Glutamatergic neuron (in vitro differentiated cells): ENCODE measurements around the gene FOSB. TPM values are rescaled to one million over a fixed set of nuclear protein-coding genes. Genes with fewer than 3 reads are reported as not detected.
"Not testable (repeated sequence)": the region's sequence is repeated elsewhere in the genome, so short reads cannot be mapped to it uniquely, and the experiment has no call there.

Experiments used
- DNase-seq: peaks from one replicate; pipeline ENCODE4 v3.0.0; 2022
- H3K27ac Mint-ChIP-seq: one replicate; pipeline ENCODE4 v1.8.0; 2020; ENCODE audit warnings: mild to moderate bottlenecking, mixed read lengths, inconsistent platforms; ENCODE audit not compliant: unreplicated experiment
- H3K27me3 Mint-ChIP-seq: one replicate; pipeline ENCODE4 v1.8.0; 2020; ENCODE audit warnings: mild to moderate bottlenecking, moderate library complexity, mixed read lengths, inconsistent platforms; ENCODE audit not compliant: unreplicated experiment
- H3K36me3 Mint-ChIP-seq: one replicate; pipeline ENCODE4 v1.8.0; 2020; ENCODE audit warnings: mild to moderate bottlenecking, mixed read lengths, inconsistent platforms; ENCODE audit not compliant: unreplicated experiment
- H3K4me1 Mint-ChIP-seq: one replicate; pipeline ENCODE4 v1.8.0; 2020; ENCODE audit warnings: mild to moderate bottlenecking, low read depth, mixed read lengths, inconsistent platforms; ENCODE audit not compliant: unreplicated experiment
- H3K4me3 Mint-ChIP-seq: one replicate; pipeline ENCODE4 v1.8.0; 2020; ENCODE audit warnings: mild to moderate bottlenecking, mixed read lengths, inconsistent platforms; ENCODE audit not compliant: unreplicated experiment
- H3K9me3 Mint-ChIP-seq: one replicate; pipeline ENCODE4 v1.8.0; 2020; ENCODE audit warnings: mild to moderate bottlenecking, moderate library complexity, mixed read lengths, inconsistent platforms; ENCODE audit not compliant: unreplicated experiment
- total RNA-seq: library from RNA; stranded (reverse); fragmentation: NEBNext Ultra II Directional; extraction: Animal tissue kit (Norgen Biotek cat#: 25700); gene quantifications from one replicate; pipeline ENCODE4 v1.2.1, GENCODE V29; 2021; ENCODE audit not compliant: unreplicated experiment
- TF ChIP-seq, protein P1 (sequence below): fragments of 200-600 bp; sonication (generic); IDR thresholded peaks from one replicate; pipeline ENCODE4 v1.5.0; 2021; ENCODE audit not compliant: partially characterized antibody, unreplicated experiment

The FOSB gene
- total RNA-seq, 1 donor from 2014 or later, result not detected

DNA sequence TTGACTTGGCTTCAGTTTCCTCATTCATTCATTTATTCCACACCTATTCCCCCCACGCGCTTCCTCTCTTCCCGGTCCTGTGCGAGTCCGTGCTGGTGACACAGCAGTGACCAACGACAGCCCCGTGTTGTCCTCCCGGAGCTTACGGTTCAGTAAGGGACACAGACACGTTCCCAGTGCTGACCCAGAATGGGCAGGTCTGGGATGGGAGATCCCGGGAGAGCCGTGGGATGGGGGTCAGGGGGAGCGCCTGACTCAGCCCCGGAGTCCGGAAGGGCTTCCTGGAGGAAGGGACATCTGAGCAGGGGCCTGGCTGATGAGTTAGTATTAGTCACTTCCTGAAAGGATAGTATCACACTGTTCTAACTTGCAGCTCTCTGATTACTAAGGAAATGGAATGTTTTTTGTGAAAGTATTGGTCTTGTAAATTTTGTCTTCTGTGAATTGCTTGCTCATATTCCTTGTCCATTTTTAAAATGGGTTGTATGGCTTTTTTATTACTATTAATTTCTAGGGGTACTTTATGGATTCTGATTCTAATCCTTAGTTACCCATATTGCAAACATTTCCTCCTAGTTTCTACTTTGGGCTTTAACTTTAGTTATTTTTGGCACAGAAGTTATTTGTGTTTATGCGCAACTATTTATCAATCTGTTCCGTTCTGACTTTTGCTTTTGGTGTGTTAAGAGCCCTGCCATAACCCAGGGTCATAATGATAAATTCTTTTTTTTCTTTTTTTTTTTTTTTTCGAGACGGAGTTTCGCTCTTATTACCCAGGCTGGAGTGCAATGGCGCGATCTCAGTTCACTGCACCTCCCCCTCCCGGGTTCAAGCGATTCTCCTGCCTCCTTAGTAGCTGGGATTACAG, 43.4 kb upstream of the FOSB start:
- H3K36me3 Mint-ChIP-seq, result no peaks in the 10 kb centered on the region
- TF ChIP-seq, protein P1, sequence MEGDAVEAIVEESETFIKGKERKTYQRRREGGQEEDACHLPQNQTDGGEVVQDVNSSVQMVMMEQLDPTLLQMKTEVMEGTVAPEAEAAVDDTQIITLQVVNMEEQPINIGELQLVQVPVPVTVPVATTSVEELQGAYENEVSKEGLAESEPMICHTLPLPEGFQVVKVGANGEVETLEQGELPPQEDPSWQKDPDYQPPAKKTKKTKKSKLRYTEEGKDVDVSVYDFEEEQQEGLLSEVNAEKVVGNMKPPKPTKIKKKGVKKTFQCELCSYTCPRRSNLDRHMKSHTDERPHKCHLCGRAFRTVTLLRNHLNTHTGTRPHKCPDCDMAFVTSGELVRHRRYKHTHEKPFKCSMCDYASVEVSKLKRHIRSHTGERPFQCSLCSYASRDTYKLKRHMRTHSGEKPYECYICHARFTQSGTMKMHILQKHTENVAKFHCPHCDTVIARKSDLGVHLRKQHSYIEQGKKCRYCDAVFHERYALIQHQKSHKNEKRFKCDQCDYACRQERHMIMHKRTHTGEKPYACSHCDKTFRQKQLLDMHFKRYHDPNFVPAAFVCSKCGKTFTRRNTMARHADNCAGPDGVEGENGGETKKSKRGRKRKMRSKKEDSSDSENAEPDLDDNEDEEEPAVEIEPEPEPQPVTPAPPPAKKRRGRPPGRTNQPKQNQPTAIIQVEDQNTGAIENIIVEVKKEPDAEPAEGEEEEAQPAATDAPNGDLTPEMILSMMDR, result no peak
- H3K27ac Mint-ChIP-seq, result peak overlapping the region; percentile 98
- no peak for DNase-seq
- peak overlapping the region; percentile 94 for H3K4me3 Mint-ChIP-seq
- H3K27me3 Mint-ChIP-seq, result peaks cover 15% of the 10 kb centered on the region
- peaks cover 8% of the 10 kb centered on the region for H3K9me3 Mint-ChIP-seq
- peaks cover 6% of the 10 kb centered on the region for H3K4me1 Mint-ChIP-seq

GRCh38 chr19:45428384-45429231, 39.2 kb upstream of the FOSB start:
- Mint-ChIP-seq H3K36me3 (no peaks in the 10 kb centered on the region), H3K9me3 (peaks cover 4% of the 10 kb centered on the region), H3K27me3 (peaks cover 5% of the 10 kb centered on the region), H3K27ac (no peak overlapping the region), H3K4me3 (peak overlapping the region; percentile 82), H3K4me1 (no peaks in the 10 kb centered on the region)
- DNase-seq, result peak; percentile 57
- TF ChIP-seq, protein P1, result peak; percentile 20

DNA sequence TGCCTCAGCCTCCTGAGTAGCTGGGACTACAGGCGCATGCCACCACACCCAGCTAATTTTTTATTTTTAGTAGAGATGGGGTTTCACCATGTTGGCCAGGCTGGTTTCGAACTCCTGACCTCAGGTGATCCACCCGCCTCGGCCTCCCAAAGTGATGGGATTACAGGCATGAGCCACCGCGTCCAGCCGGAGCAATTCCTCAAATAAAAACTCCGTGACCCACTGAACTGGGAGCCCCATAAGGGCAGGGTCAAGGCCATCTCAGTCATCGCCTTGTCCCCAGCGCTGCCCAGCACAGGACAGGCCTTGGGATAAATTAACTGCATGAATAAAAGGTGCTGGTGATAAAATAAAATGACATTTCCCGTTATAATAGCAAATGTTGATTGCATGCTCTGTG, 37.9 kb upstream of the FOSB start:
- H3K27ac Mint-ChIP-seq, H3K4me1 Mint-ChIP-seq, H3K36me3 Mint-ChIP-seq, H3K27me3 Mint-ChIP-seq, DNase-seq, H3K9me3 Mint-ChIP-seq, H3K4me3 Mint-ChIP-seq: not testable (repeated sequence)

GRCh38 chr19:45431008-45431407, 36.8 kb upstream of the FOSB start:
- H3K36me3 Mint-ChIP-seq, H3K4me1 Mint-ChIP-seq, H3K27me3 Mint-ChIP-seq, H3K27ac Mint-ChIP-seq, DNase-seq, H3K4me3 Mint-ChIP-seq, H3K9me3 Mint-ChIP-seq: not testable (repeated sequence)

DNA sequence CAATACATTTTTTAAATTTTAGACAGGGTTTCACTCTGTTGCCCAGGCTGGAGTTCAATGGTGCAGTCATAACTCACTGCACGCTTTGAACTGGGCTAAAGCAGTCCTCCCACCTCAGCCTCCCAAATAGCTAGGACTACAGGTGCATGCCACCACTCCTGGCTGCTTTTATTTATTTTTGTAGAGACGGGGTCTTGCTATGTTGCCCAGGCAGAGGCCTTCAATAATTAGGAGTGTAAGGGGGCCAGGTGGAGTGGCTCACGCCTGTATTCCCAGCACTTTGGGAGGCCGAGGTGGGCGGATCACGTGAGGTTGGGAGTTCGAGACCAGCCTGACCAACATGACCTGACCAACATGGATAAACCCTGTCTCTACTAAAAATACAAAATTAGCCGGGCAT, 35.3 kb upstream of the FOSB start:
- H3K36me3 Mint-ChIP-seq, H3K27ac Mint-ChIP-seq, H3K9me3 Mint-ChIP-seq: not testable (repeated sequence)

DNA sequence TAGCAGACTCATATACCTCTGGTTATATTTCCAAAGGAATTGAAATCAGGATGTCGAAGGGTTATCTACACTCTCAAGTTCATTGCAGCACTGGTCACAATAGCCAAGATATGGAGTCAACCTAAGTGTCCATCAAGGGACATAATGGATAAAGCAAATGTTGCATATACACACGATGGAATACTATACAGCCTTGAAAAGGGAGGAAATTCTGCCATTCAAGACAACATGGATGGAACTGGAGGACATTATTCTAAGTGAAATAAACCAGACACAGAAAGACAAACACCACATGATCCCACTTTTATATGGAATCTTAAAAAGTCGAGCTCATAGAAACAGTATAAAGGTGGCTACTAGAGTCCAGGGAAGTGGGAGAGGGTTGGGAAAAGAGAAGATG, 30.5 kb upstream of the FOSB start:
- H3K4me1 Mint-ChIP-seq, result no peaks in the 10 kb centered on the region

More for the DNA sequence above, 35.3 kb upstream of the FOSB start:
- DNase-seq, H3K4me1 Mint-ChIP-seq, H3K27me3 Mint-ChIP-seq, H3K4me3 Mint-ChIP-seq: not testable (repeated sequence)

More for the DNA sequence above, 30.5 kb upstream of the FOSB start:
- DNase-seq, result no peak
- peaks cover 3% of the 10 kb centered on the region for H3K9me3 Mint-ChIP-seq
- H3K27ac Mint-ChIP-seq, result no peak overlapping the region
- no peaks in the 10 kb centered on the region for H3K27me3 Mint-ChIP-seq
- H3K36me3 Mint-ChIP-seq, result no peaks in the 10 kb centered on the region
- TF ChIP-seq, protein P1, result no peak
- H3K4me3 Mint-ChIP-seq, result no peak overlapping the region
